GM21515 (cell line): Measurements from ENCODE around the gene DENND6B.

Experiments
- ATAC-seq: cut with Tn5 transposase; IDR thresholded peaks from one replicate; pipeline ENCODE4 v1.9.1; 2021; ENCODE audit not compliant: unreplicated experiment

Gene DENND6B

DNA sequence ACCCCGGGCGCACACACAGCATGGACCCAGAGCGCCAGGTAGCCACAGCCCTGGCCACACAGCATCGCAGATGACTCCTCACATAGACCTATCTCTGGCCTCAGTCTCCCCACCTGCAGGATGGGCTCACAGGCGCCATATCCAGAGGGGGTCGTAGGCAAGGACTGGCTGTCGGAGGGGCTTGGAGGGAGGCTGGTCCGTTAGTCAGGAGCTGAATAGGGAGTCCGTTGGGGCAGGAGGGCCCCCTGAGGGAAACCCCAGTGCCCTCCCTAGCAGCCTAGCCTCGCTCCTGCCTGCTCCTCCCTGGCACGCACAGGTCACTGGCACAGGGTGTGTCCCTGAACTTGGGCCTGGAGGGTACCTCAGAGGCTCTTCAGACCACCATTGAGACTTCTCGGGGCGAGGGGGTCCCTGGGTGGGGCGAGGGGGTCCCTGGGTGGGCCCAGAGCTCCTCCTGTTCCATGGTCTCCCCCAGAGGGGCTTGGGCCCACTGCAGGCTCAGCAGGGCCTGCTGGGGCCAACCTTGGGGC is 21.4 kb downstream of the DENND6B start:
- ATAC-seq, result no peak

DNA sequence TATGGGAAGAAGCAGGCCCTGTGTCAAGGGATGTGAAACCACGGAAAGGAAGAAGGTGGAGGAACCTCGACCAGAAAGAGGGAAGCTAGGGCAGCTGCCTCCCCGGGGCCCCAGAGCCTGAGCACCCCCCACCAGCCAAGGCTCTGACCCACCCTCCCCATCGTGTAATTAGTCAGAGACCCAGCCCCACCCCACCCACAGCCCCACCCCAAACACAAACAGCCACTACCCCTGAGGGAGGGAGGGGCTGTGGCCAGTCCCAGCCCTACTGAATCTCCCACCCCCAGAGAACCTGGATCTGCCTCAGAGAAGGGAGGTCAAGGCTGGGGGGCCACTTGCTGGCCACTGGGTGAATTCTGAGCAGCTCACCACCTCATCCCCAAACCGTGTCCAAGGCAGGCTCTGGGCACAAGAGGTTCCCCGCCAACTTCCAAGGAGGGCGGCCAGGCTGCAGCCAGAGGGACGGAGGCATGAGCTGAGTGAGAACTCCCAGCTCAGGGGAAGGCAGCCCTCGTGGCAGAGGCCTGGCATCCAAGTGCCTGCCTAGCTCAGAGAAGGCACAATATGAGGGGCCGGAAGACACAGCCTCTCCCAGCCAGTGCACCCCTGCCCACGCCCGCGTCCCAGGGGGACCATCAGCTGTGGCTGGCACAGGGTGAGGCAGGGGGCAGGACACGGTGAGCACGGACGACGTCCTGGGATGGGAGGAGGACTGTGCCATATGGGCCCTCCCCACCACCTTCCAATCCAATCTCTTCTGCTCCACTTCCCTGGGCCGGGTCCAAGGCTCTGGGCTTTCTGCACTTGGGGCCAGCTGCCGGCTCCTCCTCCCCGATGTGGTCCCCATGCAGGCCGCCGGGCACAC is 22.1 kb downstream of the DENND6B start:
- ATAC-seq, result no peak

DNA sequence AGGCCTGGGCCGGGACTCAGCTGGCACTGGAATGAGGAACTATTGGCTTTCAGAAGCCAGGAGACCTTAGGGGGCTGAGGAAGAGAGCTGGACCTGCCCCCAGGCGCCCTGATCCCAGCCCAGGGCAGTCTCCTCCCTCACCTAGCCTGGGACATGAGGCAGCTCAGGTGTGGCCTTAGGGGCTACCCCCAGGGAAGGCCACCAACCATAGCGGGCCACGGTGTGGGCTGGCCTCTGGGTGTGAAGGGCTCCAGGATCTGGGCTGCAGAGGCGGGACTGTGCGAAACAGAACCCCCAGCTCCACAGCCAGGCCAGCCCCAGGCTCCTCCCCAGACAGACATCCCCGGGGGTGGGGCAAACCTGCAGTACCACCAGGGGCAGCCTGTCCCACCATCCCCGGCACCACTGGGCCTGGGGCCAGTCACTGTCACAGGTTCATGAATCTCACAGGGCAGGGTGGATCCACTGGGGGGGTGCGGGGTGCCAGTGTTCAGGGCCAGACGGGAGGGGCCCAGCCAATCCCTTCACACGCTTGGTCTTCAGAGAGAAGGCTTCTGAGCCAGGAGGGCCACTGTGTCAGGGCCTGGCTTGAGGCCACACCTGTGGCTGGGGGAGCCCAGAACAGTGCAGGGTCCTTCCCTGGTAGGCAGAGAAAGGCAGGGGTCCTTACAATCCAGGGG is 22.8 kb downstream of the DENND6B start:
- no peak for ATAC-seq

DNA sequence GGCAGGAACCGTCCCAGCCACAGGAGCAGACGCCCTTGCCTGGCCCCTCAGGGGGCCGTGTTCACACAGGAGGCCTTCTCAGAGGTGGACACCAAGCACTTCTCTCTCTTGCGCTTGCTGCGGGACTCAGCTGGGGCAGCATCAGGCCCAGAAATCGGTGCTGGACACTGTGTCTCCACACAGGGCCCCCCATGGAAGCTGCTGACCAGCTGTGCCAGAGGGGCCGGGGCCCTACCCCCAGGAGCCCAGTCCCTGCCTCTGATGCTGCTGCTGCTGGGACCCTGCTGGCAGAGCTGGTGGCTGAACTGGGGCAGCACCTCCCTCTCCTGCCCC is 23.3 kb downstream of the DENND6B start:
- no peak for ATAC-seq

DNA sequence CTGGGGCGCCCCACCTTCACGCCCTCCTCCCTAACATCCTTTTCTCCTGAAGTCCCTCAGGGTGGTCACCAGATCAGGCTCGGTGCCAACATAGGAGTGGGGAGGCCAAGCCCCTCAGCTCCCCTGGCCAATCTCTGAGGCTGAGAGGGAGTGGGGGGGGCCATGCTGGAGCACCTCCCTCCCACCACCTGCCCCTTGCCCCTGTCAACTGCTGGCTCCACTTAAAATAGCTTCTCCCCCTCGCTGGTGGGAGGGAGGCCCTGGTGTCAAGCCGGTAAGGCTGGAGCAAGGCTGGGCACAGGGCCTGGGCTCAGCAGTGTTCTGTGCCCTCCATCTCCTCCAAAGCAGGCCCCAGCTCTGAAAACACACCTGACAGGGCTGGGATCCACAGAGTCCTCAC is 24.2 kb downstream of the DENND6B start:
- ATAC-seq, result no peak

DNA sequence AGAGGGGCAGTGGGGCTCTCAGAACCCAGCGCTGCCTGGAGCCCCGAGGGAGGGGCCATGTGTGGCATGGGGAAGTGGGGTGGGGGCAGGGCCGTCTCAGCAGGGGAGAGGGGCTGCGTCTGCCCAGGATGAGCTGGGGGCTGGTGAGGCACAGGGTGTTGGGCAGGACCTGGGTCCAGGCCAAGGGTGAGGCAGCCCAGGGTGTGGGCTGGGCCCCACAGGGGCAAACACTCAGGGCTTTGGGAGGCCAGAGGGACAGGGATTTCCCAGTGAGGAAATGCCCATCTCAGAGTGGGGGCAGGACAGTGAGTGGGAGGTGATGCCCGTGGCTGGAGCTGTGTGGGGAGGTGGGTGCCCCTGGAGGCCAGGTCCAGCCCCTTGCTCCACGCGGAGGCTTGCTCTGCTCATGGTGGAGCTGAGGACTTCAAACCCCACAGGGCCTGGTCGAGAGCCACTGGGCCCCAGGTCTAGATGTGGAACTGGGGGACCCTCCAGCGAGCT is 24.7 kb downstream of the DENND6B start:
- no peak for ATAC-seq

DNA sequence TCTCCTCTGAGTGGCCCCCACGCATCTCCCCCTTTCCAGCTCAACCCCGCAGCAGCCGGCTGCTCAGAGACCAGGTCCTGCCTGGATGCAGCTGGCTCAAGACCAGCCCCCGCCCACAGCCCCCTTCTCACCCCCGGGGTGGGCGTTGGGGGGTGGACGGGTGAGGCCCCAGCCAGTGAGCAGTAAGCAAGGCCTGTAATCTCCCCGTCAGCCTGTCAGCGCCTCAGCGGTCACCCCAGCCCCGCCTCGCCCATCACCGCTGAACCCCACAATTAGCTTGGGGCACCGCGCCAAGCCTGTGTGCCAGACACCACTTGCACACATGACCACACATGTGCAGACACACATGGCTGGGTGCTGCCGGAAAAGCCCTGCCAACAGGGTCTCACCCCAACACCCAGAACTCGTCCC is 25.2 kb downstream of the DENND6B start:
- no peak for ATAC-seq

DNA sequence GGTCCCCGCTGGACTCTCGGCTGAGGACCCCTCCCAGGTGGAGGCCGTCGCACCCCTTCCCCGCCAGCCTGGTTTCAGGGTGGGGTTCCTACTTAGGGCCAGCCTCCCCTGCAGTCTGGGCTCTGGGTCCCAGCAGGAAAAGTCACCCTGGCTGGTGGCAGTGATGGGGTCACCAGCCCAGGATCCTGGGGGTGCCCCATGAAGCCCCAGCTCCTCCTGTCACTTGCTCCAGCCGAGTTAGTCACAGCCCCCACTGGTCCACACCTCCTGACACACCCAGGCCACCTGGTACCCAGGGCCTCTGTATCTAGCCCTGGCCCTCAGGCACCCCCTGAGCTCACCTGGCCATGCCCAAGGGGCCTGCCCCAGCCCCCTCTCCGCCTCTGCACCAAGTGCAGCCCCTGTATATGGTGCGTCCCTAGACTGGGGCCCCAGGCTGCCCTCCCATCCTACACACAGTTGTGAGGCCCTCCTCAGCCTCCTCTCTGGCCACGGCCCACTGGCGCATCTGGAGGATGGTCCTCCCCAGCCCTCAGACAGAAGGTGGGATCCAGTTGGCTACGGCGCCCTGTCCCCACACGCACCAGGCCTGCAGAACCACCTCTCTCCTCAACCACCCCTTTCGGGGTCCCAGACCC is 26.1 kb downstream of the DENND6B start:
- ATAC-seq, result no peak

DNA sequence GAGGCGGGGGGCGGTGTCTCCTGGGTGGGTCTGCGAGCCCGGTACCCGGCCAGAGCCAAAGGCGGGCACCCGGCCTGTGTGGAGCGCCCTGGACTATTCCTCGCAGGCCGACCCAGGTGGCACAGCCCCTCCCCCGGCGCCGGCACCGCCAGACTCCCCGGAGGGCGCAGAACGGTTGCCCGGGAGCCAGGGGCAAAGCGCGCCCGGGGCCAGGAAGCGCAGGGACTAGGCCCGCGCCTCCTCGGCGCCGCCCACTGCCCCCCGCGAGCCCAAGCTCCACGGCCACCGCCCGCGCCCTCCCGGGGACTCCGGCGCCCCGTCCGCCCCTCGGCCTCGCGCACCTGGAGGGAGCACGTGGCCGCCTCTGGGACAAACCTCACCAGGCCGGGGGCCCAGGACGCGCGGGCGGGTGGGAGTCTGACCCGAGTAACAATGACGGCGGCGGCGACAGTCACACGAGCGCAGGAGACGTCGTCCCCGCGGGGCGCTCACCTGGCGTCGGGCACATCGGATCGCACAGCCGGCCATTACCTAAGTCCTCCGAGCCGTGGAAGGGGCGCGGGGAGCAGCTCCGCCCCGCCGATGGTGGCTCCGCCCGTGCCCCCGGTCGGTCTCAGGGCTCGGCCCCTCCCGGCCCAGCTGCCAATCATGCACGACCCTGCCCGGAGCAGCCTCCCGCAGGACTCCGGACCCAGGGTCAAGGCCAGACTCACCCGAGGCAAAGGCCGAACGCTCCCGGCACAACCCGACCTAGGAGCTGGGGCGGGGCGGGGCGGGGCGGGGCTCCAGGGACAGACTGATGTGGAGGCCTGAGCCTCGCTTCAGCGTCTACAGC is 26.8 kb downstream of the DENND6B start:
- no peak for ATAC-seq

DNA sequence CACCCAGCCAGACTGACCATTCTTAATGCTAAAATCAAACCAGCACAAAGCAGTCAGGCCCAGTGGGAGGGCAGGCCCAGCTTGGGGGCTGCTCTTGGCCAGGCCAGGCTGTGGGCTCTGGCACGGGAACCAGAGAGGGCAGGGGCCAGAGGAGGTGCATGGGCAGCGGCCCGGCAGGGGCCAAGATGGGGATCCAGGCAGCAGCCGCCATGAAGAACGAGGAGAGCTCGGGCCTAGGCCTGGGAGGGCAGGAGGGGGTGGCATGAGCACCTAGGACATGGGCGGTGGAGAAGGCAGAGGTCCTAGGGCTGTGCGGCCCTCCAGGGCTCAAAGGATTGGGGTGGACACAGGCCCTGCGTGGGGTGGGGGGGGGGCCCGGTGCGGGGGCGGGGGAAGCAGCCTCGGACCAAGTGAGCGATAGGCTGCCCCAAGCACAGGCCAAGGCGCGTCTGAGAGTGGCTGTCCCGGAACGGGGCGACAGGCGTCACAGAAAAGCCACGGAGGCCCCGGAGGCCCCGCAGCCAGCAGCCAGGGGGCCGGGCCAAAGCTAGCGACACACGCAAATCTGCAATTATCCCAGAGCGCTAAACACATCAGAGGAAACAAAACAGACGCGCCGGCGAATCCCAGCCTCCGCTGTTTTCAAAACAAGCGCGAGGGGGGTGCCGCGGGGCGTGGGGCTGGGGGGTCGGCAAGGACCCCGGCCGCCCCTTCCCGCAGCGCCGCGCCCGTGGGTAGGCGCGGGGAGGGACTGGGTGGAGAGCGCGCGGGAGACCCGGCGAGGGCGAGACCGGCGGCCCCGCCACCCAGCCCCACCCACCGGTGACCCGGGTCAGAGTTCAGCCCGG is 27.7 kb downstream of the DENND6B start:
- no peak for ATAC-seq

DNA sequence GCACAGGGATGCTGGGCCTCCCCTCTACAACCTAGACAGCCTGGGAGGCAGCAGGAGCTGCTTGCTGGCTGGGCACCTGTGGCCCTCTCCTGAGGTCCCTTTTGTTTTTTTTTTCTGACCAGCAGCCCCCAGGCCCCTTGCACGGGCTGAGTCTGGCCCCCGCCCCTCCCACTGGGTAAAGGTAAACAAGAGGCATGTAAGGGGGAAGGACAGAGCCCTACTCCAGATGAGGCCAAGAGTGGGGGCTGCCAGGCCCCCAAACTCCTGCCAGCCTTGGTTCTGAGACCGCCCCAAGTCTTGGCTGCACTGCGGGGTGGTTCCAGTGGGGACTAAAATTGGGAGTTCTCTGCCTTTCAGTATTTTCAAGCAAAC is 28.6 kb downstream of the DENND6B start:
- ATAC-seq, result no peak

DNA sequence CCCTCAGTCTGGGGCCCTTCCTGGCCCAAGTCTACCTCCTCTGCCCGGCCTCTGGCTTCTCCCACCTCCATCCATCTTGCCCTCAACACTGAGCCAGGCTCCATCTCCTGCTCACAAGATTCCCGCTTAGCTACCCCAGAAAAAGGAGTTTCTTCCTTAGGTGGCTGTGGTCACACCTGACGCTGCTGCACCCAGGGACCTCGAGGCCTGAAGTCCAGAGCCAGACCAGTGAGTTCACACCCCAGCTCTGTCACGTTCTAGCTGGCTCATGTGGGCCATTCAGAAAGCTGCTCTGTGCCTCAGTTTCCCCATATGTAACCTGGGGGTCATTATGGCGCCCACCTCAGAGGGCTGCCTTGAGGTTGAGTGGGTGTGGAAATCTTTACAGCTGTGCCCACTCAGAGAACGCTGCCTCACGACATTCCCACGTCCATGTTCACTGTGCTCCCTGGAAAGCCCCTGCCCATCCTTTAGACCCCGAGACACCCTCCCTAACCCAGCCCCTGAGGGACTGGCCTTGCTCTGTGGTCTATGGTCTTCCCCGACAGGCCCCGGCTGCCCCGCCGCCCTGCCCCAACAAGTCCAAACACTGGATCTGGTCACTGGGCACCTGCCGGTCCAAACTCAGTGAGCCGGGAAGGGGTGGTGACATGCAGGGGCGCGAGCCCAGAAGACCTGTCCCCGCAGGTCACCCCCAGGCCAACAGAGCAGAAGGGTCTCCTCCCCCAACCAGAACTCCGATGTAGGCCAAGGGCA is 29.1 kb downstream of the DENND6B start:
- ATAC-seq, result no peak

DNA sequence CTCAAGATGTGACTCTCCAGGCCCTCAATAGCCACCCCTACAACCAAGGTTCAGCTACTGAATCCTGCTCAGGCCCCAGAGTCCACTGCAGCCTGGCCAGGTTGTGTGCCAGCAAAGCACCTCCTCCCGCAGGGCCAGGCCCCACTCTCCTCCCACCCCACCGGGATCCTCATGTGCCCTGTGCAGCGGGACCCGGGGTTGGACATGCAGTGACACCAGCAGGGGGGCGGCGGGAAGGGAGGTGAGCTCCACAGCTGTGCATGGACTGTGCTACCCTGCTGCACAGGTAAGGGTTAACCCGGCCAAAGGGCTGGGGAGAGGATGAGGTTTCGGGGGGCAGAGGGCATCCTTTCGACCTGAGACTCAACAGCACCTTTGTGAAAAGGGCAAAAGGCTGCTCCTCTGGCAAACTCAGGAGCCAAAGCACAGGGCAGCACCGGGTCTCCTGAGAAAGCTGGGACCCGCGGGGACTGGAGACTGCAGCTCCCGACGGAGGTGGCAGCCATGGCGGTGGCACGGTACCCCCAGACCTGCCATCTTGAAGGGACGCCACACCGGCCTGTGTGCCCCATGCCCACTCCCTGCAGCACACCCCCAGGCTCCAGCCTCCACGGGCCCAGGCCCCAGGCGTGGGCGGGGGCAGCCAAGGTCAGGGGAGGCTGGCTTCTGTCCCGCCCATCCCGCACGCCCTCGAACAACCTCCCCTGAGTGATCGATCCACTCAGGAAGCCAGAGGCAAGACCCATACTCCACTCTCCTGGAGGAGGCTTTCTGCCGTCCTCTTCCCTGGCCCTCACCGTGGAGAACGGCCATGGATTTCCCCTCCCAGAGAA is 29.9 kb downstream of the DENND6B start:
- no peak for ATAC-seq

DNA sequence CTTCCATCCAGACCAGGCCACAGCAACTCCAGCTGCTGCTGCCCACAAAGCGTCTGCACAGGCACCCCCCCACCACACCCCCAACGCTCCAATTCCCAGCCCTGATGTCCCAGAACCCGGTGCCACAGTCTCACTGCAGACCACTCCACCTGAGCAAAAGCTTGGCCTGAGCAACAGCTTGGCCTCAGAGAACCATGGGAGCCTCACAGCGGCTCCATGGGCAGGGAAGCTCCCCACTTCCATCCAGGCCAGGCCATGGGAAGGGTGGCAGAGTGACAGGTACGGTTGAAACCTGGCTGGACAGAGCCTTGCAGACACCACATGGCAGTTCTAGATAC is 32.5 kb downstream of the DENND6B start:
- ATAC-seq, result no peak

DNA sequence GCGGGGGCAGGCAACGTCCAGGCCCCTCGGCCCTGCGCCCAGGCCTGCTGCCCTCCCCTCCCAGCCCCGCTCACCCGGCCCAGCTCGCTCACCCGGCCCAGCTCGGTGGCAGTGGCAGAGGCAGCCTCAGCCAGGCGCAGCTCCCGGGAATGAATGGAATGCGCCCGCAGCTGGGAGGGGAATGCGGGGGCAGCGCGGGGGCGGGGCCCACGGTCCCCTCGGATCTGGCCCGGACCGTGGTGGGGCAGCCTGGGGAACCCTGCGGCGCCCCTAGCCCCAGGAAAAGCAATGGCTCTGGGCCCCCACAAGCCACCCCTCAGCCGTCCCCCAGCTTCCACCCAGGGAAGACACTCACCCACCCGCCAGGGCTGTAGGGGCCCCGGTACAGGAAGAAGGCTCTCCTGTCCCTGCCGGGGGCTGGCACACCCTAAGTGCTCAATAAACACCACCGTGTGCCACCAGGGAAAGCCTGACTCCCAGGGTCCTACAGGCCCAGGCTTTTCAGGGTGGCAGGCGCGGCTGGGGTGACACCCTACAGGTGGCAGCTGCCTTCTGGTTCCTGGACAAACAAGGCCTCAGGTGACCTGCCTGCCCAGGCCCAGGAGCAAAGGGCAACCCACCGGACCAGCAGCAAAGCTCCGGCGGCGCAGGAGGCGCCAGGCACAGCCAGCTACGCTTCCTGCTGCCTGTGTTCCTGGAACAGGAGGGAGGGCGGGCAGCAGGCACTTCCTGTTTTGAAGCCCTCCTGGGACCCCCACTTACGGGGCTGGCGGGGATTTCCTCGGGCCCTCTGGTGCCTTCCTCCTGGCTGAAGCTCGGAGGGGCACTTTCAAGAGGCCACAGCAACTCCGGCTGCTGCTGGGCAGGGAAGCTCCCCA is 33.1 kb downstream of the DENND6B start:
- ATAC-seq, result no peak

DNA sequence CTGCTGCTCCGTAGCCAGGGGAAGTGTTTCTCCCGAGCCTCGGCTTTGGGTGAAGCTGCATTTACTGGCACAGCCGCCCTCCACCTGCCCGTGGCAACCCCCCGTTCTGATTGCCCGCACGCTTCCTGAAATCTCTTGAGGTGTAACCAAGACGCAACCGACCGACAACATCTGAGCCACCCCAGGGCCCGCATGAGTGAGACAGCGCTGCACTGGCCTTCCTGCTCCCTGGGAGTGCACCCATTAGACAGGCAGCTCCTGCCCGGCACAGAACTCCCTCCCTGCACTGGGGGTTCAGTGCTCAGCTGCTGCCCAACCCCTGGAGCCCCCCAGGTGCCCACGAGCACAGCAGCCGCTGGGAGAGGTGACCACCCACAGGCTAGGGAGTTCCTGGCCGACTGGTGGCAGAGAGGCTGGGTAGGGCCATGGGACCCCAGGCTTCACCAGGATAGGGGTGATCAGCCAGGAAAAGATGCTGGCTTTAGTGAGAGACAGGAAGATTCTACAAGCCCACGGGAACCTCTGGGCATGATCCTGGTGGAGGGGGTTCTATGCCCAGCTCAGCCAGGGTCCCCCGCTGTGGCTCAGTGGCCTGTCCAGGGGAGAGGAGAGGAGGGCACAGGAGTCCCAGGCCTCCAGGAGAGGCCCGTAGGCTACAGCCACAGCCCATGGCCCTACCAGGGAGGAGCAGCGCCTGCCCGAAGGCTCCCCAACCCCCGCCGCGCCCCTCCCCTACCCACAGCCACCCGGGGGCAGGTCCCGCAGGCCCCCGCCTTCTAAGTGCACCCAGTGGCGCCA is 34.0 kb downstream of the DENND6B start:
- ATAC-seq, result no peak
